ENCODE measurements around the gene HM13. TPM values are rescaled to one million over a fixed set of nuclear protein-coding genes. Genes with fewer than 3 reads are reported as not detected.

HM13 gene
- total and polyA plus RNA-seq, 2 of the 4 experiments (the other 2 are of a cell fraction), result 53.2 to 203 TPM

DNA sequence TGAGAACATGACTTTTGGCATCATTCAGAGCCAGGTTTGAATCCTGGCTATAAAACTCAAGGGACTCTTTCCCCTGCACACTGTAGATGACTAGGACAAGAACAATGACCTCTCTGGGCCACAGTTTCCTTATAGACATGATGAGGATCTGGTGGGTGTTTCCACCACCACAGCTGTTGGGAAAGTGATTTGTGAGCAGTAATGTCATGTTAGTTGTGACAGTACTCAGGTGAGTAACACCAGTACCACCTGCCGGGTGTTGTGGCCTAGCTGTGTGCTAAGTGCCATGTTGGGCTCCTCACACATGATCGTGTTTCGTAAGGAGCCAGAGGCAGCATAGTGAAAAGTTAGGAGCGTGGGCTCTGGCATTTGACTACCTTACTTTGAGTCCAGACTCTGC lies 24.1 kb downstream of the HM13 start:
- Histone ChIP-seq H3K4ac (ENCODE audit: low read depth, low read length) (no peak overlapping the region), H3K4me2 (ENCODE audit: low read depth, low read length) (no peak overlapping the region), H2BK15ac (ENCODE audit: low read depth, low read length) (no peak overlapping the region), H4K8ac (ENCODE audit: low read depth in 2 of 2, low read length in 2 of 2) (no peak overlapping the region), H2BK5ac (ENCODE audit: low read depth, low read length, poor library complexity, severe bottlenecking) (no peak overlapping the region), H4K20me1 (ENCODE audit: insufficient read depth, low read length) (peaks cover 26% of the 10 kb centered on the region), H3K9ac (ENCODE audit: low read depth, low read length) (no peak overlapping the region), H3K4me3 (ENCODE audit: insufficient read depth, low read depth, low read length) (no peak overlapping the region), H3K14ac (replicated peaks; ENCODE audit: low read depth, low read length) (no peak overlapping the region), H2BK120ac (ENCODE audit: low read depth, low read length) (no peak overlapping the region), H3K27me3 (ENCODE audit: control insufficient read depth, insufficient read depth, low read length) (no peaks in the 10 kb centered on the region), H2AK5ac (ENCODE audit: low read depth, low read length) (no peak overlapping the region), H3K4me1 (ENCODE audit: control insufficient read depth, insufficient read depth, low read length) (peaks cover 9% of the 10 kb centered on the region), H3K79me1 (ENCODE audit: low read depth in 1 of 2, low read length in 2 of 2) (peaks cover 27 to 69% of the 10 kb centered on the region in 2 experiments), H3K56ac (ENCODE audit: extremely low read depth, insufficient read depth, low read length) (no peak overlapping the region), H3K9me1 (ENCODE audit: insufficient read depth, low read length) (peaks cover 28% of the 10 kb centered on the region), H3K36me3 (ENCODE audit: control insufficient read depth, insufficient read depth, low read length) (peaks cover 60% of the 10 kb centered on the region), H3K23ac (ENCODE audit: low read depth, low read length) (no peak overlapping the region), H3K27ac (ENCODE audit: insufficient read depth, low read length) (no peak overlapping the region), H3K18ac (ENCODE audit: low read depth, low read length) (no peak overlapping the region), H2AFZ (replicated peaks; ENCODE audit: low read length, poor library complexity) (no peak overlapping the region), H2BK20ac (ENCODE audit: low read depth, low read length) (no peak overlapping the region), H2AK9ac (replicated peaks; ENCODE audit: low read depth, low read length, poor library complexity) (no peak overlapping the region), H4K91ac (ENCODE audit: insufficient read depth, low read depth, low read length) (no peak overlapping the region), H3K9me3 (ENCODE audit: control insufficient read depth, insufficient read depth, low read length) (no peaks in the 10 kb centered on the region), H4K5ac (ENCODE audit: low read depth, low read length) (no peak overlapping the region)
- DNase-seq (no peak), ATAC-seq (ENCODE audit: low read depth) (no peak)
- no TSS peak for BruUV-seq (replicated peaks)
- TF ChIP-seq RCOR1 (IDR thresholded peaks at IDR 0.05; ENCODE audit: insufficient replicate concordance, low read length), result no peak
- dilution Hi-C loops (cut with HindIII; ENCODE audit: low sequenced_read_pairs, unreplicated experiment), result no loop called here
- WGBS, 2 experiments (ENCODE audit: extremely low coverage in 2 of 2, insufficient read length in 1 of 2), result 100% methylated on average over 1 of the region's 4 CpGs; no CpG with 5 or more reads in 1 of the 2 experiments
- ChIA-PET POLR2A (ENCODE audit: unreplicated experiment) (no interaction called here), CTCF (no interaction called here)
- intact Hi-C loops (cut with micrococcal nuclease), result no loop called here
- in situ Hi-C loops (cut with MboI; ENCODE audit: low sequenced_read_pairs), result no loop called here

Data from IMR-90 (cell line).